Suprapubic skin (tissue), 4 donors: ENCODE data around the gene TNFAIP8L1.

ENCODE experiments used
- CTCF ChIP-seq, 2 donors: fragments of 200-600 bp in 1 of 2; fragments of 450-650 bp in 1 of 2; sonication (generic) in 1 of 2; IDR thresholded peaks; one replicate each; pipeline ENCODE4 v1.5.1; 2016 to 2019; ENCODE audit warnings: antibody characterized with exemption in 2 of 2, mild to moderate bottlenecking in 1 of 2, moderate library complexity in 1 of 2
- POLR2A ChIP-seq, 2 donors: fragments of 450-650 bp; IDR thresholded peaks; one replicate each; pipeline ENCODE4 v1.6.1; 2017; ENCODE audit warnings: antibody characterized with exemption in 2 of 2, mild to moderate bottlenecking in 2 of 2, moderate library complexity in 2 of 2
- POLR2AphosphoS5 ChIP-seq, 3 donors: sonication (generic); formaldehyde crosslinking; IDR thresholded peaks; one replicate each; pipeline ENCODE4 v1.6.1; 2017; ENCODE audit warnings: antibody characterized with exemption in 3 of 3

GRCh38 chr19:4701557-4701956 lies 62.2 kb downstream of the TNFAIP8L1 start:
- TF ChIP-seq CTCF (IDR thresholded peaks at IDR 0.05) (no peak), POLR2A (IDR thresholded peaks at IDR 0.05) (no peak), POLR2AphosphoS5 (IDR thresholded peaks at IDR 0.05) (no peak)
